ENCODE data around the gene ZNF33B.

ZNF33B gene

DNA sequence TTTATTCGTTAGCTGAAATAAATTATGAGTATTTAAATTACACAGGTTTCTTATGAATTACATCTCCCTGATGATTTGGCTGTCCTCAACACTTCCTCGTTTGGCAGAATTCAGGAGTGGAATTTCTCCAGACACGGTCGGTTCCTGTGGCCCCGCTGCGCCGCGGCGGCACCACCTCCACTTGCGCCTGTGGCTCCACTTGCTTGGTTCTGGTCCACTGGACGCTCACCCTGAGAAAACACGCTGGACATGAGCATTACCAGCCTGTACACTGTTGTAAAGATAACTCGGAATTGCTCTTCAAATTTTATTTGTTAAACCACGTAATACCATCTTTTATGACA lies 85.3 kb downstream of the ZNF33B start:
- H2AFZ ChIP-seq (ENCODE audit: low read length) = peak overlapping the region; percentile 96
- H3K9ac ChIP-seq (ENCODE audit: low read length) = peak overlapping the region; percentile 42; the same call in 1 of the 2 replicates
- no peaks in the 10 kb centered on the region for H3K9me3 ChIP-seq (replicated peaks; ENCODE audit: insufficient read depth, low read length)
- TF ChIP-seq, protein P1, sequence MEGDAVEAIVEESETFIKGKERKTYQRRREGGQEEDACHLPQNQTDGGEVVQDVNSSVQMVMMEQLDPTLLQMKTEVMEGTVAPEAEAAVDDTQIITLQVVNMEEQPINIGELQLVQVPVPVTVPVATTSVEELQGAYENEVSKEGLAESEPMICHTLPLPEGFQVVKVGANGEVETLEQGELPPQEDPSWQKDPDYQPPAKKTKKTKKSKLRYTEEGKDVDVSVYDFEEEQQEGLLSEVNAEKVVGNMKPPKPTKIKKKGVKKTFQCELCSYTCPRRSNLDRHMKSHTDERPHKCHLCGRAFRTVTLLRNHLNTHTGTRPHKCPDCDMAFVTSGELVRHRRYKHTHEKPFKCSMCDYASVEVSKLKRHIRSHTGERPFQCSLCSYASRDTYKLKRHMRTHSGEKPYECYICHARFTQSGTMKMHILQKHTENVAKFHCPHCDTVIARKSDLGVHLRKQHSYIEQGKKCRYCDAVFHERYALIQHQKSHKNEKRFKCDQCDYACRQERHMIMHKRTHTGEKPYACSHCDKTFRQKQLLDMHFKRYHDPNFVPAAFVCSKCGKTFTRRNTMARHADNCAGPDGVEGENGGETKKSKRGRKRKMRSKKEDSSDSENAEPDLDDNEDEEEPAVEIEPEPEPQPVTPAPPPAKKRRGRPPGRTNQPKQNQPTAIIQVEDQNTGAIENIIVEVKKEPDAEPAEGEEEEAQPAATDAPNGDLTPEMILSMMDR (IDR thresholded peaks at IDR 0.05; ENCODE audit: low read length) = no peak
- DNase-seq = no peak
- H3K4me3 ChIP-seq (ENCODE audit: low read length) = peak overlapping the region; percentile 93
- H3F3A ChIP-seq (ENCODE audit: insufficient read depth, low read length) = no peaks in the 10 kb centered on the region
- H3K27me3 ChIP-seq (replicated peaks; ENCODE audit: insufficient read depth, low read length) = no peaks in the 10 kb centered on the region
- H3K27ac ChIP-seq (ENCODE audit: low read length) = peak overlapping the region; percentile 27; the same call in 1 of the 2 replicates
- no peaks in the 10 kb centered on the region for H3K9me2 ChIP-seq (replicated peaks; ENCODE audit: insufficient read depth, low read length)
- H3K36me3 ChIP-seq (replicated peaks; ENCODE audit: insufficient read depth, low read length) = no peaks in the 10 kb centered on the region; the same call in 1 of the 2 replicates
- peaks cover 6% of the 10 kb centered on the region; the same call in 1 of the 2 replicates for H3K4me1 ChIP-seq (ENCODE audit: low read length)
- peaks cover 14% of the 10 kb centered on the region for H3K79me2 ChIP-seq (ENCODE audit: low read length)
- no peaks in the 10 kb centered on the region for H4K20me1 ChIP-seq (ENCODE audit: insufficient read depth, low read length)
- peak overlapping the region; percentile 99 for H3K4me2 ChIP-seq (ENCODE audit: low read depth, low read length)

DNA sequence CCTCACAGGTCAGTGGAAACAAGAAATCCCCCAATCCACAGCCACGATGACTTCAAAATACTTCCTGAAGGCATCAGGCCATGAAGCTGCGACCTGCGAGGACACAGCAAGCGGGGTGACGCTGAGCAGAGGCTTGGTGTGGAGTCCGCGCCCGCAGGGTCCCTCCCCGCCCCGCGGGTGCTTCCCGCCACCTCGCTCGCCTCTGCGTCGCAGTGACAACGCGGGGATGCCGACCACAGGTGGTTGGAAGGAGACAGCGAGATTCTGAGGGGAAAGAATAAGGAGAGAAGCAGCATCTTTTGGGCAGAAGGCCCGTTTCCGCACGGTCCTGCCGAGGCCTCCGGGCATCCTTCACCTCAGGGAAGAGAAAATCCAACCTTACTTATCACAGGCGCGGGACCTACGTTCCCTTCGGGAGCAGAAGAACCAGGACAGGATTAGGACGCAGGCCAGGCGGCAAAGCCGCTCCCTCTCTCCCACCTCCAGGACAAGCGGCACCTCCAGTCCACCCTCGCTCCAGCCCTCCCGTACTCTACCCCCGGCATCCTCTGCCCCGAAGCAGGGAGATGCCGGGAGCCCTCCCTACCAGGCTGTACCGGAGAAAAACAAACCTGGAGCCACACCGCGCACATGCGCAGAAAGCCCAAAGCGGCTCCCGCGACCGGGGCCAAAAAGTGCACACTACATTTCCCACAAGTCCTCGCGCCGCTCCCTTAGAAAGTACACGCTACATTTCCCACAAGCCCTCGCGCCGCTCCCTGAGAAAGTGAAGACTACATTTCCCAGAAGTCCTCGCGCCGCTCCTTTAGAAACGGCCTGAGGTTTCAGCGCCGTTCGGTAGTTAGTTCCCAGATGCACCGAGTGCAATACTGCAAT lies 85.9 kb downstream of the ZNF33B start:
- Histone ChIP-seq H3K9ac (ENCODE audit: low read length) (peak overlapping the region; percentile 81), H3K4me2 (ENCODE audit: low read depth, low read length) (peak overlapping the region; percentile 99), H3K36me3 (replicated peaks; ENCODE audit: insufficient read depth, low read length) (no peaks in the 10 kb centered on the region; the same call in 1 of the 2 replicates), H3K9me2 (replicated peaks; ENCODE audit: insufficient read depth, low read length) (no peaks in the 10 kb centered on the region), H3K4me1 (ENCODE audit: low read length) (peaks cover 6% of the 10 kb centered on the region; the same call in 1 of the 2 replicates), H4K20me1 (ENCODE audit: insufficient read depth, low read length) (no peaks in the 10 kb centered on the region), H3K27ac (ENCODE audit: low read length) (peak overlapping the region; percentile 15; the same call in 1 of the 2 replicates), H3K4me3 (ENCODE audit: low read length) (peak overlapping the region; percentile 93), H2AFZ (ENCODE audit: low read length) (peak overlapping the region; percentile 96), H3K9me3 (replicated peaks; ENCODE audit: insufficient read depth, low read length) (no peaks in the 10 kb centered on the region), H3K27me3 (replicated peaks; ENCODE audit: insufficient read depth, low read length) (no peaks in the 10 kb centered on the region), H3F3A (ENCODE audit: insufficient read depth, low read length) (no peaks in the 10 kb centered on the region), H3K79me2 (ENCODE audit: low read length) (peaks cover 14% of the 10 kb centered on the region)
- TF ChIP-seq EZH2phosphoT487 (IDR thresholded peaks at IDR 0.05; ENCODE audit: low read length) (no peak), EZH2 (optimal IDR thresholded peaks at IDR 0.05; ENCODE audit: low read depth, low read length) (no peak)
- TF ChIP-seq, protein P1 (IDR thresholded peaks at IDR 0.05; ENCODE audit: low read length) = no peak
- peak; percentile 99 for DNase-seq

DNA sequence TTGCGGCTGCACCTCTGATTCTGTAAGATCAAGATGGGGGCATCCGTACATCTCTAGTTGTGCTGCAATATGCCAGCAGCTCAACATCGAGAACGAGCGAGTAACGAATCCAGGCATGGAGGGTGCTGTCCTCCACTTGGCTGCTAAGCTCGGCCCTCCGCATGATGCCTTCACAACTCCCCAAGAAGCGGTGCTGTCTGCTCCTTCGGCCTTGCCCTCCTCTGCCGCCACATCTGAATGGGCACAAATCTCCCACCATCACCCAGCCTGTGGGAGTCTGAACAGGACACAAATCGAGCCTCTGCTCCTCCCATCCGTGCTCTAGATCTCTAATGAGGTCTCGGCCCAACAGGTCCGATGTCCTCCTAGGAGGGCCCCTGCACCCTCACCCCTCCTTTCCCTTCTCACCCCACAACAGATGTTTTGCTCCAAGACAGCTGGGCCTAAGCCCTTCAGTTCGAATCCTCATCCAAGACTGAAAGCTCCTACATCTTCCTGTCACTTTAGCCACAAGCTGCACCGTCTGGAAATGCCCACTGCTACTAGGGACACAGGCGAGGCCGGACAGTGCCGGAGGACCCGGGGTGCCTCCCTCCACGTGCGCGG lies 86.7 kb downstream of the ZNF33B start:
- Histone ChIP-seq H3F3A (ENCODE audit: insufficient read depth, low read length) (no peaks in the 10 kb centered on the region), H3K4me3 (ENCODE audit: low read length) (peak overlapping the region; percentile 93), H3K79me2 (ENCODE audit: low read length) (peaks cover 14% of the 10 kb centered on the region), H3K9ac (ENCODE audit: low read length) (peak overlapping the region; percentile 81; the same call in 1 of the 2 replicates), H3K9me2 (replicated peaks; ENCODE audit: insufficient read depth, low read length) (no peaks in the 10 kb centered on the region), H3K9me3 (replicated peaks; ENCODE audit: insufficient read depth, low read length) (no peaks in the 10 kb centered on the region), H3K4me1 (ENCODE audit: low read length) (peaks cover 6% of the 10 kb centered on the region; the same call in 1 of the 2 replicates), H2AFZ (ENCODE audit: low read length) (peak overlapping the region; percentile 91), H3K4me2 (ENCODE audit: low read depth, low read length) (peak overlapping the region; percentile 93), H3K36me3 (replicated peaks; ENCODE audit: insufficient read depth, low read length) (no peaks in the 10 kb centered on the region; the same call in 1 of the 2 replicates), H3K27me3 (replicated peaks; ENCODE audit: insufficient read depth, low read length) (no peaks in the 10 kb centered on the region), H3K27ac (ENCODE audit: low read length) (no peak overlapping the region), H4K20me1 (ENCODE audit: insufficient read depth, low read length) (no peaks in the 10 kb centered on the region)
- DNase-seq = no peak
- TF ChIP-seq, protein P1 (IDR thresholded peaks at IDR 0.05; ENCODE audit: low read length) = no peak
- no peak for TF ChIP-seq EZH2 (optimal IDR thresholded peaks at IDR 0.05; ENCODE audit: low read depth, low read length)
- TF ChIP-seq EZH2phosphoT487 (IDR thresholded peaks at IDR 0.05; ENCODE audit: low read length) = no peak
